Measurements from ENCODE around the gene HCN2. TPM values are rescaled to one million over a fixed set of nuclear protein-coding genes. Genes with fewer than 3 reads are reported as not detected.

HCN2 gene
- total and polyA plus RNA-seq, 9 of the 15 experiments (the other 6 are each of a cell fraction or from before 2014, with no cell fraction given), result 0.29 to 4.2 (median 0.82) TPM; not detected in 2

DNA sequence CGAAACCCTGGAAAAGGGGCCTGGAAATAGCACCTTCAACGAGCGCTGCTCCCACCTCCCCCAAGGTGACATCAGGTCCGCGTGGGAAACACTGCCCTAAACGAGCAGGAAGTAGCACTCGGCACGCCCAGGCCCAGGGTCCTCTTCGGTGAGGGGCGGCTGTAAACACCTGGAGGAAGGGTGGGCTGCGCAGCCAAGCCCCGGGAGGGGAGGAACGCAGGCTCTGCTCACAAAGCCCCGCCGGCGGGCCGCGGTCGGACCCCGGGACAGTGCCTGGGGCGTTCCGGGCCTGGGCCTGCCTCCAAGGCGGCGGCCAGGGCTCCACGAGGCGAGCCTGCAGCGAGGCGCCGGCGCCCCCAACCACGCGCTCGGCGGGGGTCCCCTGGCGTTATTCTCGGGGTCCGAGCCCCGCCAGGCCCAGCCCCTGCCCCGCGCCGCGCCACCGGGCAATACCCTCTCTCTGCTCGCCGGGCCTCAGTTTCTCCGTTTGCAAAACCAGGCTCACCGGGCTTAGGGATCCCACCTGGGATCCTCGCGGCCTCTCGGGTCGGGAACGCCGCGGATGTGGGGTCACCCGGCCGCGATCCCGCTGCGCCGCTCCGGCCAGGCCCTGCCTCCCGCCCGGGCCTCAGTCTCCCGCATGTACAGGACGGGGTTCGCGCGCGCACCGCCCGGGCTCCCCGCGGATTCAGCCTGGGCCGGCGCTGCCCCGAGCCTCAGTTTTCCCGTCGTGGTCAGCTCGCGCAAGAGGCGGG lies 72.7 kb downstream of the HCN2 start (continued):
- TF ChIP-seq, protein P1, sequence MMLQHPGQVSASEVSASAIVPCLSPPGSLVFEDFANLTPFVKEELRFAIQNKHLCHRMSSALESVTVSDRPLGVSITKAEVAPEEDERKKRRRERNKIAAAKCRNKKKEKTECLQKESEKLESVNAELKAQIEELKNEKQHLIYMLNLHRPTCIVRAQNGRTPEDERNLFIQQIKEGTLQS (IDR thresholded peaks at IDR 0.05), result peak; percentile 59
- TF ChIP-seq, protein P1 (CRISPR knock-in tag; conservative IDR thresholded peaks at IDR 0.05), result no peak
- TF ChIP-seq JUND (IDR thresholded peaks at IDR 0.05; ENCODE audit: borderline replicate concordance, low read depth, low read length) (0 out of 2 replicates have a peak, but pooled peaks have one; percentile 12), JUND (tag; IDR thresholded peaks at IDR 0.05; ENCODE audit: borderline replicate concordance, low read depth, low read length) (no peak; the same call in 2 of the 3 replicates), ZBED1 (IDR thresholded peaks at IDR 0.05) (no peak), ARID1B (IDR thresholded peaks at IDR 0.05) (no peak), BACH1 (tag; IDR thresholded peaks at IDR 0.05) (no peak), CBFB (CRISPR knock-in tag; IDR thresholded peaks at IDR 0.05) (no peak), KLF16 (IDR thresholded peaks at IDR 0.05) (no peak), LEF1 (IDR thresholded peaks at IDR 0.05) (no peak), HMG20B (CRISPR knock-in tag; IDR thresholded peaks at IDR 0.05) (no peak), ZFP36 (IDR thresholded peaks at IDR 0.05; ENCODE audit: low read depth, low read length, partially characterized antibody) (no peak), RCOR1 (IDR thresholded peaks at IDR 0.05; ENCODE audit: borderline replicate concordance in 1 of 2, low read depth in 2 of 2, low read length in 2 of 2) (no peak), MAFK (IDR thresholded peaks at IDR 0.05; ENCODE audit: low read length) (no peak), CCNT2 (IDR thresholded peaks at IDR 0.05; ENCODE audit: borderline replicate concordance, extremely low read depth, insufficient read length, low read depth, low read length) (no peak), ZNF24 (IDR thresholded peaks at IDR 0.05) (no peak), ETS2 (tag; IDR thresholded peaks at IDR 0.05; ENCODE audit: borderline replicate concordance, poor library complexity, severe bottlenecking) (no peak), ELF1 (tag; IDR thresholded peaks at IDR 0.05) (peak; percentile 56)
- TF ChIP-seq, protein P2, sequence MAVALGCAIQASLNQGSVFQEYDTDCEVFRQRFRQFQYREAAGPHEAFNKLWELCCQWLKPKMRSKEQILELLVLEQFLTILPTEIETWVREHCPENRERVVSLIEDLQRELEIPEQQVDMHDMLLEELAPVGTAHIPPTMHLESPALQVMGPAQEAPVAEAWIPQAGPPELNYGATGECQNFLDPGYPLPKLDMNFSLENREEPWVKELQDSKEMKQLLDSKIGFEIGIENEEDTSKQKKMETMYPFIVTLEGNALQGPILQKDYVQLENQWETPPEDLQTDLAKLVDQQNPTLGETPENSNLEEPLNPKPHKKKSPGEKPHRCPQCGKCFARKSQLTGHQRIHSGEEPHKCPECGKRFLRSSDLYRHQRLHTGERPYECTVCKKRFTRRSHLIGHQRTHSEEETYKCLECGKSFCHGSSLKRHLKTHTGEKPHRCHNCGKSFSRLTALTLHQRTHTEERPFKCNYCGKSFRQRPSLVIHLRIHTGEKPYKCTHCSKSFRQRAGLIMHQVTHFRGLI (CRISPR knock-in tag; IDR thresholded peaks at IDR 0.05), result no peak
- TF ChIP-seq, protein P3, sequence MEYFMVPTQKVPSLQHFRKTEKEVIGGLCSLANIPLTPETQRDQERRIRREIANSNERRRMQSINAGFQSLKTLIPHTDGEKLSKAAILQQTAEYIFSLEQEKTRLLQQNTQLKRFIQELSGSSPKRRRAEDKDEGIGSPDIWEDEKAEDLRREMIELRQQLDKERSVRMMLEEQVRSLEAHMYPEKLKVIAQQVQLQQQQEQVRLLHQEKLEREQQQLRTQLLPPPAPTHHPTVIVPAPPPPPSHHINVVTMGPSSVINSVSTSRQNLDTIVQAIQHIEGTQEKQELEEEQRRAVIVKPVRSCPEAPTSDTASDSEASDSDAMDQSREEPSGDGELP (CRISPR knock-in tag; IDR thresholded peaks at IDR 0.05; ENCODE audit: borderline replicate concordance), result no peak; the same call in 1 of the 2 replicates
- TF ChIP-seq, protein P4, sequence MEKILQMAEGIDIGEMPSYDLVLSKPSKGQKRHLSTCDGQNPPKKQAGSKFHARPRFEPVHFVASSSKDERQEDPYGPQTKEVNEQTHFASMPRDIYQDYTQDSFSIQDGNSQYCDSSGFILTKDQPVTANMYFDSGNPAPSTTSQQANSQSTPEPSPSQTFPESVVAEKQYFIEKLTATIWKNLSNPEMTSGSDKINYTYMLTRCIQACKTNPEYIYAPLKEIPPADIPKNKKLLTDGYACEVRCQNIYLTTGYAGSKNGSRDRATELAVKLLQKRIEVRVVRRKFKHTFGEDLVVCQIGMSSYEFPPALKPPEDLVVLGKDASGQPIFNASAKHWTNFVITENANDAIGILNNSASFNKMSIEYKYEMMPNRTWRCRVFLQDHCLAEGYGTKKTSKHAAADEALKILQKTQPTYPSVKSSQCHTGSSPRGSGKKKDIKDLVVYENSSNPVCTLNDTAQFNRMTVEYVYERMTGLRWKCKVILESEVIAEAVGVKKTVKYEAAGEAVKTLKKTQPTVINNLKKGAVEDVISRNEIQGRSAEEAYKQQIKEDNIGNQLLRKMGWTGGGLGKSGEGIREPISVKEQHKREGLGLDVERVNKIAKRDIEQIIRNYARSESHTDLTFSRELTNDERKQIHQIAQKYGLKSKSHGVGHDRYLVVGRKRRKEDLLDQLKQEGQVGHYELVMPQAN (IDR thresholded peaks at IDR 0.05; ENCODE audit: borderline replicate concordance), result peak; percentile 80; the same call in 1 of the 2 replicates
- TF ChIP-seq, protein P5, sequence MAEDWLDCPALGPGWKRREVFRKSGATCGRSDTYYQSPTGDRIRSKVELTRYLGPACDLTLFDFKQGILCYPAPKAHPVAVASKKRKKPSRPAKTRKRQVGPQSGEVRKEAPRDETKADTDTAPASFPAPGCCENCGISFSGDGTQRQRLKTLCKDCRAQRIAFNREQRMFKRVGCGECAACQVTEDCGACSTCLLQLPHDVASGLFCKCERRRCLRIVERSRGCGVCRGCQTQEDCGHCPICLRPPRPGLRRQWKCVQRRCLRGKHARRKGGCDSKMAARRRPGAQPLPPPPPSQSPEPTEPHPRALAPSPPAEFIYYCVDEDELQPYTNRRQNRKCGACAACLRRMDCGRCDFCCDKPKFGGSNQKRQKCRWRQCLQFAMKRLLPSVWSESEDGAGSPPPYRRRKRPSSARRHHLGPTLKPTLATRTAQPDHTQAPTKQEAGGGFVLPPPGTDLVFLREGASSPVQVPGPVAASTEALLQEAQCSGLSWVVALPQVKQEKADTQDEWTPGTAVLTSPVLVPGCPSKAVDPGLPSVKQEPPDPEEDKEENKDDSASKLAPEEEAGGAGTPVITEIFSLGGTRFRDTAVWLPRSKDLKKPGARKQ (CRISPR knock-in tag; IDR thresholded peaks at IDR 0.05), result no peak
